Coronary artery (tissue), 2 donors: ENCODE results near the gene NSUN4.
"Not testable (repeated sequence)": the region's sequence is repeated elsewhere in the genome, so short reads cannot be mapped to it uniquely, and the experiment has no call there.

Experiments used
- DNase-seq: peaks from one replicate; pipeline ENCODE4 v3.0.0-alpha.2; 2017; ENCODE audit warnings: low spot score
- H3K27ac ChIP-seq, 2 donors: fragments of 200-600 bp; sonication (generic); one replicate each; pipeline ENCODE4 v1.5.1; 2016 to 2019
- H3K4me3 ChIP-seq: fragments of 200-600 bp; sonication (generic); 2 replicates; pipeline ENCODE4 v1.5.1; 2016; ENCODE audit warnings: mild to moderate bottlenecking, moderate library complexity
- CTCF ChIP-seq: fragments of 200-600 bp; sonication (generic); IDR thresholded peaks from one replicate; pipeline ENCODE4 v1.5.1; 2019; ENCODE audit warnings: antibody characterized with exemption

Gene NSUN4

GRCh38 chr1:46315669-46316403 lies 24.8 kb upstream of the NSUN4 start:
- no peak for TF ChIP-seq CTCF
- no peak for DNase-seq
- Histone ChIP-seq H3K4me3 (no peak overlapping the region), H3K27ac (no peak overlapping the region)

GRCh38 chr1:46317323-46317722 lies 23.3 kb upstream of the NSUN4 start:
- no peak for TF ChIP-seq CTCF

GRCh38 chr1:46319301-46319700 lies 21.3 kb upstream of the NSUN4 start:
- not testable (repeated sequence) for H3K27ac ChIP-seq, H3K4me3 ChIP-seq, DNase-seq

More at GRCh38 chr1:46317323-46317722, 23.3 kb upstream of the NSUN4 start:
- H3K27ac ChIP-seq, result no peak overlapping the region
- no peak for DNase-seq
- H3K4me3 ChIP-seq, result no peak overlapping the region

- H3K4me3 ChIP-seq, DNase-seq, H3K27ac ChIP-seq: not testable (repeated sequence)
Observed at GRCh38 chr1:46319960-46320914, 20.4 kb upstream of the NSUN4 start.

- not testable (repeated sequence) for H3K4me3 ChIP-seq, H3K27ac ChIP-seq, DNase-seq
Observed at GRCh38 chr1:46322191-46322590, 18.4 kb upstream of the NSUN4 start.

GRCh38 chr1:46325285-46326076 lies 15.1 kb upstream of the NSUN4 start:
- not testable (repeated sequence) for H3K27ac ChIP-seq, DNase-seq, H3K4me3 ChIP-seq

GRCh38 chr1:46328182-46328581 lies 12.4 kb upstream of the NSUN4 start:
- not testable (repeated sequence) for H3K27ac ChIP-seq, DNase-seq, H3K4me3 ChIP-seq

- H3K27ac ChIP-seq, H3K4me3 ChIP-seq, DNase-seq: not testable (repeated sequence)
Observed at GRCh38 chr1:46329807-46330206, 10.8 kb upstream of the NSUN4 start.

GRCh38 chr1:46330381-46330780 lies 10.2 kb upstream of the NSUN4 start:
- not testable (repeated sequence) for DNase-seq, H3K27ac ChIP-seq, H3K4me3 ChIP-seq

- not testable (repeated sequence) for H3K27ac ChIP-seq, H3K4me3 ChIP-seq, DNase-seq
Observed at GRCh38 chr1:46331786-46332540, 8.6 kb upstream of the NSUN4 start.
